Common myeloid progenitor, CD34-positive (primary cell): ENCODE measurements around the gene TMEM144.

ENCODE experiments used
- CTCF ChIA-PET: fragments of 350-600 bp; sonication (Branson Sonifier 250); formaldehyde crosslinking; loops from one replicate; lab custom pipeline; 2021; ENCODE audit warnings: antibody characterized with exemption; lab: Charles Lee
- POLR2A ChIA-PET: fragments of 350-600 bp; sonication (Branson Sonifier 250); formaldehyde crosslinking; loops from one replicate; lab custom pipeline; 2021; ENCODE audit warnings: antibody characterized with exemption; lab: Charles Lee
- DNase-seq, 3 donors: peaks; one replicate each; pipeline versions ENCODE4 v3.0.0 to v3.0.0-alpha.2; 2013
- H3K27ac ChIP-seq, 2 experiments: 1 replicate in 1 of 2; 2 replicates in 1 of 2; pipeline ENCODE4 v1.7.0; 2013; ENCODE audit warnings: inconsistent platforms in 2 of 2, low read length in 2 of 2, mild to moderate bottlenecking in 2 of 2, low read depth in 1 of 2, moderate library complexity in 1 of 2; ENCODE audit not compliant: severe bottlenecking in 2 of 2, insufficient read depth in 1 of 2, poor library complexity in 1 of 2
- H3K27me3 ChIP-seq, 5 experiments: replicated peaks in 2 of 5; 1 replicate in 3 of 5; 2 replicates in 2 of 5; pipeline versions ENCODE4 v1.6.1 to v1.7.0; 2013; ENCODE audit warnings: low read length in 4 of 5, mild to moderate bottlenecking in 2 of 5, moderate library complexity in 2 of 5, inconsistent platforms in 1 of 5; ENCODE audit not compliant: insufficient read depth in 5 of 5, control insufficient read depth in 4 of 5
- H3K36me3 ChIP-seq, 4 experiments: 1 replicate in 2 of 4; 2 replicates in 2 of 4; pipeline versions ENCODE4 v1.6.1 to v1.7.0; 2013; ENCODE audit warnings: low read length in 3 of 4, control low read depth in 1 of 4, mild to moderate bottlenecking in 1 of 4; ENCODE audit not compliant: control insufficient read depth in 4 of 4, insufficient read depth in 4 of 4
- H3K4me1 ChIP-seq, 4 experiments: 1 replicate in 3 of 4; 2 replicates in 1 of 4; pipeline versions ENCODE4 v1.6.1 to v1.7.1; 2013; ENCODE audit warnings: low read length in 3 of 4, mild to moderate bottlenecking in 3 of 4, control low read depth in 1 of 4, inconsistent platforms in 1 of 4, moderate library complexity in 1 of 4; ENCODE audit not compliant: control insufficient read depth in 4 of 4, insufficient read depth in 4 of 4; ENCODE audit errors: control extremely low read depth in 1 of 4
- H3K4me3 ChIP-seq, 7 experiments: 1 replicate in 4 of 7; 2 replicates in 3 of 7; pipeline versions ENCODE4 v1.5.1 to v1.7.0; 2013; ENCODE audit warnings: mild to moderate bottlenecking in 7 of 7, low read length in 6 of 7, moderate library complexity in 6 of 7, inconsistent platforms in 2 of 7, low read depth in 2 of 7, control low read depth in 1 of 7; ENCODE audit not compliant: insufficient read depth in 4 of 7, control insufficient read depth in 1 of 7; ENCODE audit errors: extremely low read depth in 1 of 7
- H3K9me3 ChIP-seq, 5 experiments: 1 replicate in 4 of 5; 2 replicates in 1 of 5; pipeline versions ENCODE4 v1.6.1 to v1.7.1; 2013; ENCODE audit warnings: low read length in 4 of 5, mild to moderate bottlenecking in 2 of 5, inconsistent platforms in 1 of 5, low read depth in 1 of 5, moderate library complexity in 1 of 5; ENCODE audit not compliant: control insufficient read depth in 4 of 5, insufficient read depth in 2 of 5; ENCODE audit errors: control extremely low read depth in 1 of 5
- WGBS: methylation state at CpG from one replicate; pipeline ENCODE4 v1.1.5; 2013; ENCODE audit not compliant: insufficient coverage; 5-methylcytosine and 5-hydroxymethylcytosine counted together

The TMEM144 gene

GRCh38 chr4:158250321-158250720 is 40.0 kb downstream of the TMEM144 start:
- H3K27ac ChIP-seq, result no peak overlapping the region
- WGBS, result no CpG with 5 or more reads among the region's 2 CpGs
- ChIA-PET CTCF (no interaction called here), POLR2A (no interaction called here)
- no peak overlapping the region for H3K4me3 ChIP-seq
- H3K27me3 ChIP-seq, result no peaks in the 10 kb centered on the region
- H3K36me3 ChIP-seq, result peaks cover 0 to 5% (median 2%) of the 10 kb centered on the region in 4 experiments
- H3K9me3 ChIP-seq, result no peaks in the 10 kb centered on the region
- H3K4me1 ChIP-seq, result peaks cover 15 to 34% (median 21%) of the 10 kb centered on the region in 4 experiments
- peak in 2 of 3 donors; percentile 13 to 21 for DNase-seq

GRCh38 chr4:158253350-158253980 is 43.2 kb downstream of the TMEM144 start:
- Histone ChIP-seq H3K27me3 (no peaks in the 10 kb centered on the region), H3K9me3 (no peaks in the 10 kb centered on the region), H3K4me3 (peak overlapping the region in 3 of 7 experiments; percentile 11 to 49 (median 46)), H3K36me3 (no peaks in the 10 kb centered on the region), H3K27ac (peak overlapping the region in 1 of 2 experiments; percentile 35), H3K4me1 (peaks cover 15 to 39% (median 21%) of the 10 kb centered on the region in 4 experiments)
- CTCF ChIA-PET, result interaction anchor here (0.7 to 6.3 kb wide), 7 partner anchors 17 to 418 kb away, joined by 3 to 90 read pairs (median 3); partner anchors contain the start of gene C4orf46
- POLR2A ChIA-PET, result interaction anchor here (0.6 kb wide), 1 partner anchor 472 kb away, joined by 4 read pairs; no protein-coding TSS in a partner anchor
- DNase-seq, result peak; percentile 78 to 89 (median 88)
- 0% methylated on average over 4 of the region's 6 CpGs for WGBS

GRCh38 chr4:158254292-158254691 is 44.0 kb downstream of the TMEM144 start:
- DNase-seq, result peak; percentile 36 to 72 (median 63)
- Histone ChIP-seq H3K9me3 (no peaks in the 10 kb centered on the region), H3K27ac (peak overlapping the region; percentile 35), H3K4me1 (peaks cover 15 to 39% (median 21%) of the 10 kb centered on the region in 4 experiments), H3K27me3 (no peaks in the 10 kb centered on the region), H3K4me3 (peak overlapping the region in 4 of 7 experiments; percentile 11 to 49 (median 28)), H3K36me3 (no peaks in the 10 kb centered on the region)
- ChIA-PET CTCF (interaction anchor here (0.9 to 6.3 kb wide), 14 partner anchors 52 to 417 kb away, joined by 3 to 90 read pairs (median 3); partner anchors contain the start of gene C4orf46), POLR2A (no interaction called here)
- no CpG with 5 or more reads among the region's 2 CpGs for WGBS

- H3K27ac ChIP-seq, result no peak overlapping the region
- H3K9me3 ChIP-seq, result no peaks in the 10 kb centered on the region
- ChIA-PET POLR2A (no interaction called here), CTCF (interaction anchor here (0.5 to 6.3 kb wide), 22 partner anchors 9 to 961 kb away, joined by 3 to 90 read pairs (median 3); no protein-coding TSS in a partner anchor)
- no peaks in the 10 kb centered on the region for H3K36me3 ChIP-seq
- no peaks in the 10 kb centered on the region for H3K27me3 ChIP-seq
- H3K4me3 ChIP-seq, result no peak overlapping the region
- DNase-seq, result peak; percentile 56 to 80 (median 75)
- WGBS, result no CpG with 5 or more reads among the region's 3 CpGs
- H3K4me1 ChIP-seq, result peaks cover 10 to 32% (median 16%) of the 10 kb centered on the region in 4 experiments
Measured at GRCh38 chr4:158255727-158256324, 45.5 kb downstream of the TMEM144 start.

- no peaks in the 10 kb centered on the region for H3K36me3 ChIP-seq
- peaks cover 0 to 5% (median 0%) of the 10 kb centered on the region in 4 experiments for H3K4me1 ChIP-seq
- DNase-seq, result peak; percentile 52 to 69 (median 61)
- WGBS, result no CpG with 5 or more reads among the region's 3 CpGs
- no peak overlapping the region for H3K27ac ChIP-seq
- POLR2A ChIA-PET, result no interaction called here
- H3K27me3 ChIP-seq, result no peaks in the 10 kb centered on the region
- no peaks in the 10 kb centered on the region for H3K9me3 ChIP-seq
- CTCF ChIA-PET, result interaction anchor here (0.7 to 4.0 kb wide), 10 partner anchors 12 to 590 kb away, joined by 3 to 37 read pairs (median 4); no protein-coding TSS in a partner anchor
- no peak overlapping the region for H3K4me3 ChIP-seq
Measured at GRCh38 chr4:158259955-158260575, 49.8 kb downstream of the TMEM144 start.

- Histone ChIP-seq H3K4me3 (no peak overlapping the region), H3K9me3 (no peaks in the 10 kb centered on the region), H3K27me3 (no peaks in the 10 kb centered on the region), H3K27ac (no peak overlapping the region), H3K36me3 (no peaks in the 10 kb centered on the region), H3K4me1 (peaks cover 0 to 2% (median 0%) of the 10 kb centered on the region in 4 experiments)
- ChIA-PET CTCF (interaction anchor here (1.3 to 4.0 kb wide), 3 partner anchors 10 to 589 kb away, joined by 4 to 37 read pairs (median 4); no protein-coding TSS in a partner anchor), POLR2A (no interaction called here)
- no peak for DNase-seq
- 100% methylated on average over 2 of the region's 4 CpGs for WGBS
Measured at GRCh38 chr4:158261480-158261879, 51.2 kb downstream of the TMEM144 start.
